Heart left ventricle (tissue), 16 donors: ENCODE results near the gene ENPP3. TPM values are rescaled to one million over a fixed set of nuclear protein-coding genes. Genes with fewer than 3 reads are reported as not detected.

Source experiments
- ATAC-seq, 4 donors: fragments of 200-7000 bp; cut with Tn5 transposase; one replicate each; pipeline ENCODE4 v1.9.1; 2020 to 2022; ENCODE audit warnings: moderate library complexity in 4 of 4, mild to moderate bottlenecking in 3 of 4, moderate number of reproducible peaks in 1 of 4
- DNase-seq, 5 donors: peaks; one replicate each; pipeline ENCODE4 v3.0.0-alpha.2; 2020
- H3K27ac ChIP-seq, 12 donors: fragments of 200-600 bp; sonication (generic) in 4 of 12; one replicate each; pipeline versions ENCODE4 v1.5.0 to v1.8.0; 2016 to 2022; ENCODE audit warnings: mild to moderate bottlenecking in 2 of 12
- H3K27me3 ChIP-seq, 9 donors: fragments of 200-600 bp; sonication (generic) in 2 of 9; one replicate each; pipeline versions ENCODE4 v1.5.1 to v1.8.0; 2016 to 2022; ENCODE audit warnings: mild to moderate bottlenecking in 3 of 9
- H3K36me3 ChIP-seq, 9 donors: fragments of 200-600 bp; sonication (generic) in 2 of 9; one replicate each; pipeline versions ENCODE4 v1.5.0 to v1.8.0; 2018 to 2022; ENCODE audit warnings: mild to moderate bottlenecking in 2 of 9
- H3K4me1 ChIP-seq, 12 donors: fragments of 200-600 bp; sonication (generic) in 4 of 12; one replicate each; pipeline versions ENCODE4 v1.5.0 to v1.8.0; 2016 to 2022; ENCODE audit warnings: mild to moderate bottlenecking in 3 of 12
- H3K4me3 ChIP-seq, 12 donors: fragments of 200-600 bp; sonication (generic) in 4 of 12; one replicate each; pipeline versions ENCODE4 v1.5.0 to v1.8.0; 2017 to 2022; ENCODE audit warnings: mild to moderate bottlenecking in 9 of 12, moderate library complexity in 4 of 12
- H3K9me3 ChIP-seq, 12 donors: fragments of 200-600 bp; sonication (generic) in 4 of 12; one replicate each; pipeline versions ENCODE4 v1.5.0 to v1.8.0; 2016 to 2022; ENCODE audit warnings: mild to moderate bottlenecking in 1 of 12
- POLR2A ChIP-seq, 2 donors: fragments of 450-650 bp; IDR thresholded peaks; one replicate each; pipeline ENCODE4 v1.6.1; 2017; ENCODE audit warnings: antibody characterized with exemption in 2 of 2, mild to moderate bottlenecking in 2 of 2, moderate library complexity in 2 of 2
- WGBS, 4 donors: extraction: QIAGEN DNeasy Blood & Tissue Kit in 2 of 4; methylation state at CpG; one replicate each; pipeline versions ENCODE4 v1.1.5 to v1.1.7; 2013 to 2018; 5-methylcytosine and 5-hydroxymethylcytosine counted together
- intact Hi-C, 10 donors: fragments of 100-400 bp; cut with DNase I; formaldehyde crosslinking; loops; one replicate each; pipeline versions ENCODE4 v1.11.1 to v1.14.2; 2022
- polyA plus RNA-seq, 2 donors: library from polyadenylated mRNA; stranded (reverse); fragments of 200-250 nt; gene quantifications; one replicate each; pipeline ENCODE4 v1.2.3, GENCODE V29; 2013
- total RNA-seq, 9 donors: library from RNA; depleted of rRNA in 2 of 9; stranded (reverse); fragments of >200 nt in 2 of 9; fragmentation: NEBNext Ultra II Directional in 3 of 9; extraction: Animal tissue kit (Norgen Biotek cat#: 25700) in 3 of 9; gene quantifications; one replicate each; pipeline versions ENCODE4 v1.1.0 to v1.2.4, GENCODE V29; 2016 to 2023
- TF ChIP-seq, protein P1 (sequence below), 12 donors: fragments of 200-600 bp; sonication (generic) in 4 of 12; IDR thresholded peaks; one replicate each; pipeline versions ENCODE4 v1.5.0 to v1.8.0; 2018 to 2022; ENCODE audit warnings: antibody characterized with exemption in 12 of 12, mild to moderate bottlenecking in 5 of 12
- donor health status: ischemic (EF 13 %, LVEDD 7.1; RV severe dilation, severe dysfunction).
- donor health status: healthy with polysubstance abuse.
- donor health status: DM: no; HTN: yes; CAD: no.
- donor health status: DM: no; HTN: no; CAD: no.
- donor health status: ischemic (EF 25% LVEDD 6.9; RV normal size, moderate dysfunction).
- donor health status: ischemic (EF 25% LVEDD 5.7; RV mildly dilated, moderate dysfunction).
- donor health status: healthy.
- donor health status: DM: yes; HTN: yes; CAD: no.
- donor health status: ischemic (EF 35%, LVEDD 5.7; RV mildly dilated, moderate dysfunction).
- donor health status: nonischemic (EF 11% LVEDD 7.7; RV severe dilation, severe dysfunction).
- donor health status: DM: yes; HTN: yes; CAD: no.
- donor health status: PGD.
- donor health status: ischemic (EF 29% LVEDD 5.4; RV normal size, mild dysfunction).
- donor health status: nonischemic (EF 23%, LVEDD 6.1; RV moderate dilation, normal function).

The ENPP3 gene
- total and polyA plus RNA-seq, 11 donors: 0.07 to 0.72 (median 0.42) TPM; not detected in 2

DNA sequence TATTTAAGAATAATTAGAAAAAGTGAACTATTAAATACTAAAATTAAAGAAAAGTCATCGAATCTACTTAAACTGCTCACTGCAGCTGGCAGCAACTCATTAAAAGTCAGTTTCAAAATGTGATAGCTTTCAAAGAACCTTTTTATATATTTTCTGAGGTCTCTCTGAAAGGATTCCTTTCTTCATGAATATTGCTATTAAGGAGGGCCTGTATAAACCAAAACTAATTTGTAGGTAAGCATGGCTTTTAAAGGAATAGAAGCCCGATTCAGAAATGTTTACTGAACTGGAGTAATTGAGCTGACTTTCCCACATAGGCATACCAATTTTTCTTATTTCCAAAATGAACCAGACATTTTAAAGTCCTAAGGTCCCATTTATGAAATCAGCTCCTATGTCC, 129.5 kb downstream of the ENPP3 start:
- H3K27me3 ChIP-seq: no peaks in the 10 kb centered on the region
- no peak for TF ChIP-seq POLR2A (IDR thresholded peaks at IDR 0.05)
- TF ChIP-seq, protein P1, sequence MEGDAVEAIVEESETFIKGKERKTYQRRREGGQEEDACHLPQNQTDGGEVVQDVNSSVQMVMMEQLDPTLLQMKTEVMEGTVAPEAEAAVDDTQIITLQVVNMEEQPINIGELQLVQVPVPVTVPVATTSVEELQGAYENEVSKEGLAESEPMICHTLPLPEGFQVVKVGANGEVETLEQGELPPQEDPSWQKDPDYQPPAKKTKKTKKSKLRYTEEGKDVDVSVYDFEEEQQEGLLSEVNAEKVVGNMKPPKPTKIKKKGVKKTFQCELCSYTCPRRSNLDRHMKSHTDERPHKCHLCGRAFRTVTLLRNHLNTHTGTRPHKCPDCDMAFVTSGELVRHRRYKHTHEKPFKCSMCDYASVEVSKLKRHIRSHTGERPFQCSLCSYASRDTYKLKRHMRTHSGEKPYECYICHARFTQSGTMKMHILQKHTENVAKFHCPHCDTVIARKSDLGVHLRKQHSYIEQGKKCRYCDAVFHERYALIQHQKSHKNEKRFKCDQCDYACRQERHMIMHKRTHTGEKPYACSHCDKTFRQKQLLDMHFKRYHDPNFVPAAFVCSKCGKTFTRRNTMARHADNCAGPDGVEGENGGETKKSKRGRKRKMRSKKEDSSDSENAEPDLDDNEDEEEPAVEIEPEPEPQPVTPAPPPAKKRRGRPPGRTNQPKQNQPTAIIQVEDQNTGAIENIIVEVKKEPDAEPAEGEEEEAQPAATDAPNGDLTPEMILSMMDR (IDR thresholded peaks at IDR 0.05): no peak
- ATAC-seq (no peak), DNase-seq (no peak)
- H3K4me3 ChIP-seq: no peak overlapping the region
- H3K4me1 ChIP-seq: peaks cover 0 to 14% (median 0%) of the 10 kb centered on the region in 12 donors
- H3K36me3 ChIP-seq: no peaks in the 10 kb centered on the region
- no peak overlapping the region for H3K27ac ChIP-seq
- no peaks in the 10 kb centered on the region for H3K9me3 ChIP-seq
- 78 to 89% (median 83%) methylated on average over 2 of the region's 2 CpGs for WGBS, 4 donors
- intact Hi-C loops: no loop called here

GRCh38 chr6:131768964-131769363, 131.9 kb downstream of the ENPP3 start:
- no peak overlapping the region for H3K27ac ChIP-seq
- H3K4me1 ChIP-seq: peaks cover 0 to 26% (median 0%) of the 10 kb centered on the region in 12 donors
- whole genome bisulfite sequencing, 4 donors: 81 to 90% (median 82%) methylated on average over 1 of the region's 1 CpG
- no peak for DNase-seq
- H3K27me3 ChIP-seq: no peaks in the 10 kb centered on the region
- intact Hi-C loops: no loop called here
- no peaks in the 10 kb centered on the region for H3K9me3 ChIP-seq
- TF ChIP-seq, protein P1 (IDR thresholded peaks at IDR 0.05): no peak
- no peak overlapping the region for H3K4me3 ChIP-seq
- no peaks in the 10 kb centered on the region for H3K36me3 ChIP-seq
- ATAC-seq: no peak

DNA sequence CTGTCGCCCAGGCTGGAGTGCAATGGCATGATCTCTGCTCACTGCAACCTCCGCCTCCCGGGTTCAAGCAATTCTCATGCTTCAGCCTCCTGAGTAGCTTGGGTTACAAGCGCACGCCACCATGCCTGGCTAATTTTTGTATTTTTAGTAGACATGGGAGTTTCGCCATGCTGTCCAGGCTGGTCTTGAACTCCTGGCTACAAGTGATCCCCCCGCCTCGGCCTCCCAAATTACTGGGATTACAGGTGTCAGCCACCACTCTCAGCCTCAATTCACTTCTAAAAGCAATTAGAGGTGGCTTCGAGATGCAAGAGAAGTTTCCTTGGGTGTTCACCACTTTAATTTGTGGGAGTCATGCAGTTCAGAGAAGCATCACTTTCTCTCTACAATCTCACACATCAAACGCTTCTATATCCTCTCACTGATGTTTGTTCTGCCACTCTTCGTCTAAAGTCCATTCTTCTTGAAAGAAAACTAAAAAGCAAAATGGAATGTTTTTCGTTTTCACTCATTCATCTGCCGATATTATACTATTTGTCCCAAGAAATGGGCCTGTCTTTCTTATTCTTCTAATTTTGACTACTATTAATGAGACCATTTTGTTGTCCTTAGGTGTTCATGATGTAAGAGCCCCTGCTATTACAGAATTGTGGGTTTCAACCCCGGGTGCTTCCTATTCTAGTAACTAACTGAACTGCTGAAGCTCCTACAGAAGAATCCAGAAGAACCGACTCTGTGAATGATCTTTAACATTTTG, 132.5 kb downstream of the ENPP3 start:
- no peaks in the 10 kb centered on the region for H3K27me3 ChIP-seq
- peaks cover 0 to 26% (median 0%) of the 10 kb centered on the region in 12 donors for H3K4me1 ChIP-seq
- no peaks in the 10 kb centered on the region for H3K36me3 ChIP-seq
- WGBS, 4 donors: 87 to 92% (median 89%) methylated on average over 15 of the region's 15 CpGs
- H3K9me3 ChIP-seq: no peaks in the 10 kb centered on the region
- intact Hi-C loops: no loop called here
- no peak for ATAC-seq
- TF ChIP-seq POLR2A (IDR thresholded peaks at IDR 0.05): no peak
- TF ChIP-seq, protein P1 (IDR thresholded peaks at IDR 0.05): no peak
- no peak for DNase-seq
- no peak overlapping the region for H3K27ac ChIP-seq
- H3K4me3 ChIP-seq: no peak overlapping the region

DNA sequence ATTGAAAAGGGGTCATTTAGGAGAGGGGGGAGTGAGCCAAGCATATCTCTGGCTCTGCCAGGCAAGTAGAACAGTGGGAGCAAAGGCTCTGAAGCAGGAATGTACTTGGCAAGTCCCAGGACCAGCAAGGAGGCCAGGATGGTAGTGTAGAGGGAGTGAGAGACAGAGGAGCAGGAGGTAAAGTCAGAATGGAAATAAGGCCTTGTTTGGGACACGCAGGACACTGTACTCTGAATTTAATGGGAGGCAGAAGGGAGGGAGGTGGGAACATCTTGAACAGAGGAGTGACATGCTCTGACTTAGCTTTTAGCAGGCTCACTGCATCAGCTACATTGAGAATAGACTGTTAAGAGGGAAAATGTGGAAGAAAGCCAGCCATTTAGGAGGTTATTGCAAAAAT, 133.7 kb downstream of the ENPP3 start:
- Histone ChIP-seq H3K27ac (no peak overlapping the region), H3K4me1 (peaks cover 0 to 17% (median 0%) of the 10 kb centered on the region in 12 donors), H3K27me3 (no peaks in the 10 kb centered on the region), H3K4me3 (no peak overlapping the region), H3K9me3 (no peaks in the 10 kb centered on the region), H3K36me3 (no peaks in the 10 kb centered on the region)
- WGBS, 4 donors: 73 to 88% (median 81%) methylated on average over 1 of the region's 1 CpG
- ATAC-seq: no peak
- DNase-seq: no peak
- no peak for TF ChIP-seq POLR2A (IDR thresholded peaks at IDR 0.05)
- TF ChIP-seq, protein P1 (IDR thresholded peaks at IDR 0.05): no peak
- intact Hi-C loops: no loop called here
